ENCODE measurements around the gene TIMM23B. TPM values are rescaled to one million over a fixed set of nuclear protein-coding genes. Genes with fewer than 3 reads are reported as not detected.
"Not testable (repeated sequence)": the region's sequence is repeated elsewhere in the genome, so short reads cannot be mapped to it uniquely, and the experiment has no call there.

TIMM23B gene, protein sequence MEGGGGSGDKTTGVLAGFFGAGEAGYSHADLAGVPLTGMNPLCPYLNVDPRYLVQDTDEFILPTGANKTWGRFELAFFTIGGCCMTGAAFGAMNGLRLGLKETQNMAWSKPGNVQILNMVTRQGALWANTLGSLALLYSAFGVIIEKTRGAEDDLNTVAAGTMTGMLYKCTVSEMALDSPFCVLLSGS
- total RNA-seq: 16.2 TPM

DNA sequence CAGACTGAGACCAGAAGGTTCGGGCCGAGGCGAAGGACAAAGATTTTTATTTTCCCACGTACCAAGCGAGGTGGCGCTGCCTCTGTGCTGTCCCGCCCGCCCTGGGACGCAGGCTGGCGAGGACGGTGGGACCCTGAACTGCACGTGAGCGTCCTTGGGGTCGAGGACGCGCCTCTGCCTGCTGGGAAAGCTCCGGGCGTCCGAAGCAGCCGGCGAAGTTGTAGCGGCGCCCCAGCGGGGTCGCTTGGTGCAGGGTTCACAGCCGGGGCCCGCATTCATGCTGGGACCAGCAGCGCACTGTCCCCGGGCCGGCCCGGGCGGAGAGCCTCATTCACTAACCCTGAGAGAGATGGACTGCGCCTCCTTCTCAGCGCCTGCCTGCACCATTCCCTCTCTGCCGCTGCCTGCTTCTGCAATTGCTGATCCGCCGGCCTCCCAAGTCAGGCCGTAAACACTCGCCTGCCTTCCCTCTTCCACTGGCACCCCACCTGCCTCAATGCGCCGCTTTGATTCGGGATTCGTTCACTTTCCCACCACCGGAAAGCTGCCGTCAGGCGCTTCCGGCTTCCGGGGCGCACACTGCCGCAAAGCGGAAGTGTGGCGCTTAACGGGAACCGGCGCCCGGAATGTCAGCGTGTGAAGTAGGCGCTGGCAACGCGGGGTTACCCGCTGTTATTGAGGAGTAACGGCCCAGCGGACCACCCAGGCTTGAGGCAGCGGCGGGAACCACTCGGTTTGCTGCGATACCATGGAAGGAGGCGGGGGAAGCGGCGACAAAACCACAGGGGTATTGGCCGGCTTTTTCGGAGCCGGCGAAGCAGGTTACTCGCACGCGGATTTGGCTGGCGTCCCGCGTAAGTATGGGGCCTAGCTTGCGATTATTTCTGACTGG lies at the start of gene TIMM23B, which contains the start of gene PARG:
TSS of gene TIMM23B (plus strand) at position 607 of the 892 bp plus-strand sequence. CDS start at position 749, 142 bp downstream.
TSS of gene PARG (minus strand) at position 581 of the 892 bp plus-strand sequence. CDS start at position 279, 302 bp downstream.
- Histone ChIP-seq H3K4me1 (ENCODE audit: control insufficient read depth in 3 of 3, insufficient read depth in 3 of 3, low read length in 3 of 3) (peaks cover 8 to 19% (median 9%) of the 10 kb centered on the region in 3 donors), H3K9ac (ENCODE audit: low read depth in 1 of 3, low read length in 3 of 3) (peak within 1 kb of the TSS; percentile 81 to 89 (median 86)), H3K27ac (ENCODE audit: low read depth, low read length) (peak within 1 kb of the TSS; percentile 70), H3K4me3 (ENCODE audit: low read length in 3 of 3) (peak within 1 kb of the TSS; percentile 80 to 93 (median 85))
- not testable (repeated sequence) for H3K36me3 ChIP-seq (ENCODE audit: control insufficient read depth in 3 of 3, insufficient read depth in 3 of 3, low read length in 3 of 3); H3K9me3 ChIP-seq (ENCODE audit: control insufficient read depth in 3 of 3, low read length in 3 of 3); H3K27me3 ChIP-seq (ENCODE audit: control insufficient read depth in 3 of 3, insufficient read depth in 3 of 3, low read length in 3 of 3)

DNA sequence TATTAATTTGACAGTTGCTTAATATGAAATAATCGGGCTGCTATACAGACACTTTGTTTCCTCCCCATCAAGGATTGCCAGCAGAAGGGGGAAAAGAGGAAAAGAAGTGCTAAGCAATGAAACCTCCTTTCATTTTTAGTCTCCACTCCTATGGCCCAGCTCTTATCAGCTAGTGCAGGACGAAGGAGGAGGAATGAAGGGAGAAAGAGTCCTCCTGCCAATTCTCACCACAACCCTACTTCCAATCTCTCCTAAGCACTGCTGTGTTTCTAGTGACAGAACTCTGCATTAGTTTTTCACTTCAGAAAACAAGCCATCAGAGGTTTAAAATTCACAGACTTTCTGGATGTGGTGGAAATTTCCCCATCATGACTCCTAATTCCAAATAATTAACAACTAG lies 41.9 kb upstream of the TIMM23B start:
- H3K27ac ChIP-seq (ENCODE audit: low read depth, low read length); H3K36me3 ChIP-seq (ENCODE audit: control insufficient read depth in 3 of 3, insufficient read depth in 3 of 3, low read length in 3 of 3); H3K4me3 ChIP-seq (ENCODE audit: low read length in 3 of 3); H3K9me3 ChIP-seq (ENCODE audit: control insufficient read depth in 3 of 3, low read length in 3 of 3); H3K9ac ChIP-seq (ENCODE audit: low read depth in 1 of 3, low read length in 3 of 3); H3K4me1 ChIP-seq (ENCODE audit: control insufficient read depth in 3 of 3, insufficient read depth in 3 of 3, low read length in 3 of 3); H3K27me3 ChIP-seq (ENCODE audit: control insufficient read depth in 3 of 3, insufficient read depth in 3 of 3, low read length in 3 of 3): not testable (repeated sequence)

DNA sequence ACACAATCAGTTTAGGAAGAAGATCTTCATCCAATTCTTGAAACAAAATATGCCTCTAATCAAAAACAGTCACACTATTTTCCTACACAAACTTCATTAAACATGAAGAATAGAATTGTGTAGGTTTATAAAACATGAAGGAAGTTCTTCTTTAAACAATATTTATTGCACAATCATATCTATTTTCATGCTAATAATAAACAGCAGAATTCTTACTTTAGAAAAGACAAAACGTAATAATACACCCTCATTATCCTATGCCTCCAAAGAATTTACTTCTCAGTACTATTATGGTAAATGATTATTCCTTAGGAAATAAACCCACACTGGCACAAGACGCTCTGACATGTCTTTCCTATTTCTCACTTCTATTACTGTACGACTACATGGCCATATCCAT lies 41.4 kb upstream of the TIMM23B start:
- H3K27me3 ChIP-seq (ENCODE audit: control insufficient read depth in 3 of 3, insufficient read depth in 3 of 3, low read length in 3 of 3); H3K4me3 ChIP-seq (ENCODE audit: low read length in 3 of 3); H3K9me3 ChIP-seq (ENCODE audit: control insufficient read depth in 3 of 3, low read length in 3 of 3); H3K9ac ChIP-seq (ENCODE audit: low read depth in 1 of 3, low read length in 3 of 3); H3K4me1 ChIP-seq (ENCODE audit: control insufficient read depth in 3 of 3, insufficient read depth in 3 of 3, low read length in 3 of 3); H3K36me3 ChIP-seq (ENCODE audit: control insufficient read depth in 3 of 3, insufficient read depth in 3 of 3, low read length in 3 of 3); H3K27ac ChIP-seq (ENCODE audit: low read depth, low read length): not testable (repeated sequence)

DNA sequence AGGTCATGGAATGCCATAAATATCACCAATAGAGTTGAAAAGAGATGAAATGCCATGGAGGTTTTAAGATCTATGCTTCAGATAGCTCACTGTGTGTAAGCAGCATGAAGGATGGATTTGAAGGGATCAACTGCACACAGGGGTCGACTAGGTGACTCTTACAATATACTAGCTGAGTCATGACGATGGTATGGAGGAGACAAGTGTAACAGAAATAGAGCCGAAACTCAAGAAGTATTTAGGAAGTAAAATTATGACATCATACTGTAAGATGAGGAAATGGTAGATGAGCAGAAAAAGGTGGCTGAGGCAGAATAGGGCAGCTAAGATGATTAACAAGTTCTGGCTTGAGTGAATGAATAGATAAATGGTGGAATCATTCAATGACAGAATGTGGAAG lies 38.0 kb upstream of the TIMM23B start:
- H3K27me3 ChIP-seq (ENCODE audit: control insufficient read depth in 3 of 3, insufficient read depth in 3 of 3, low read length in 3 of 3); H3K4me1 ChIP-seq (ENCODE audit: control insufficient read depth in 3 of 3, insufficient read depth in 3 of 3, low read length in 3 of 3); H3K27ac ChIP-seq (ENCODE audit: low read depth, low read length); H3K36me3 ChIP-seq (ENCODE audit: control insufficient read depth in 3 of 3, insufficient read depth in 3 of 3, low read length in 3 of 3); H3K9ac ChIP-seq (ENCODE audit: low read depth in 1 of 3, low read length in 3 of 3); H3K9me3 ChIP-seq (ENCODE audit: control insufficient read depth in 3 of 3, low read length in 3 of 3); H3K4me3 ChIP-seq (ENCODE audit: low read length in 3 of 3): not testable (repeated sequence)

DNA sequence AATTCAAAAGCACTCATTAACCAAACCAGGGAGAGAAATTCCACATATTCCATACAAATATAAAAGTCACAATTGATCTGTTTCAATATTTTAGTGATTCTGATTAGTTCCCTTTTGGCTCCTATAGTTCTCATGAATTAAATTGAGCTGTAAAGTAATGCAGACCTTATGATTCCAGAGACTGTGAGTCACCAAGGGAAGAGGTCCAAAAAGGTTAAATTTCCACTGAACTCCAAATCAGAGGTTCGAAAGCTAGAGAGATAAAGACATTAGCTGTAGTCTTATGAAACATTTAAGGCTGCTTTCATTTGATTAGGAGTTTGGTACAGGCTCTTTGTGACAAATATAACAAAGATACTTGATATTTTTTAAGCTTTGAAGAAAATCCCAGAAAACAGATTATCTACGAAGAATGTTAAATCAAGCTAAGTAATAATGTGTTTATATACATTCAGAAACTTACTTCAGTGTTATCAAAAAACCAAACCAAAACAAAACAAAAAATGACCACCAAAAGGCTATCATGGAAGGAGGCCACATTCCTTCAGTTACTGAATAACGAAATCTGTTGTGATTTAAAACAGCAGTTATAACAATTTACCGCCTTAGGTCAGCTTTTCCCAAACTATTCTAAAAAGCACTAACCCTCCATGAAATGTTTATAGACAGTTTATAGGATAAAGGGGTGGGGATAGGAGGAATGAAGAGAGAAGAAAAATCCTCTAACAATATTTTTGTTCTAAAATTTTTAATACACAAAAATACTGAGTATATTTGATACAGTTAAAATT lies 33.4 kb upstream of the TIMM23B start:
- H3K36me3 ChIP-seq (ENCODE audit: control insufficient read depth in 3 of 3, insufficient read depth in 3 of 3, low read length in 3 of 3); H3K9me3 ChIP-seq (ENCODE audit: control insufficient read depth in 3 of 3, low read length in 3 of 3); H3K4me1 ChIP-seq (ENCODE audit: control insufficient read depth in 3 of 3, insufficient read depth in 3 of 3, low read length in 3 of 3); H3K27me3 ChIP-seq (ENCODE audit: control insufficient read depth in 3 of 3, insufficient read depth in 3 of 3, low read length in 3 of 3); H3K27ac ChIP-seq (ENCODE audit: low read depth, low read length); H3K4me3 ChIP-seq (ENCODE audit: low read length in 3 of 3); H3K9ac ChIP-seq (ENCODE audit: low read depth in 1 of 3, low read length in 3 of 3): not testable (repeated sequence)

DNA sequence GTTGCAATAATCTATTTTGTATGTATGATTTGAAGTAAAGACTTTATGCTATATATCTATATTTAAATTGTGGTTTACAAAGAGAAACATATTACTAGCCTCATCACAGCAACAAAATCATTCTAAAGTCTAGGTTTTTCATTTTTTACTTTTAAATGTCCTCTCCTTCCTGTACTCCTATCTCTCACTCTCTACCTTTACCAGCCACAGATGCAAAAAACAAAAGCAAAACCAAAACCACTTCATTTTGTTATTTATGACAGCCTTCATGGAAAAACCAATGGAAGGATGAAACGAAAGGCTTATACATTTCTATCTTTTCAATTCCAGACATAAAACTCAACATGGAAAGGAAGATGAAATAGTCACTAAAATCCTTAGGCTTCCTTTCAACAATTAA lies 31.6 kb upstream of the TIMM23B start:
- not testable (repeated sequence) for H3K4me3 ChIP-seq (ENCODE audit: low read length in 3 of 3)

DNA sequence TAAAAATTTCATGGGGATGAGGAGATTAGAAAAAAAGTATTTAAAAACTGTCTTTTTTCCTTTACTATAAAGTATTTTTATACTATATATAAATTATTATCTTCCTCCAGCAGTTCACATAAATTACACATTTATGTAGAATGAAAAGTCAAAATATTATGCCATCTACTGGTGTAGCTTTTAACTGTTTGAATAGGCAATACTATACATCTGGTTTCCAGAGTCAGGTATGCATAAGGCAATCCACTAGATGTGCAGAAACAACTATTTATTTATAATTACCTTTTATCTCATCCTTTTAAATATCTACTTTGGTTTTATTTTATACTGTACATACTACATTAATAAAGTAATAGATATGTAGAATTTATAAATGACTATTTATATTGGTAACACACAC lies 25.4 kb upstream of the TIMM23B start:
- H3K4me1 ChIP-seq (ENCODE audit: control insufficient read depth in 3 of 3, insufficient read depth in 3 of 3, low read length in 3 of 3); H3K9ac ChIP-seq (ENCODE audit: low read depth in 1 of 3, low read length in 3 of 3); H3K27me3 ChIP-seq (ENCODE audit: control insufficient read depth in 3 of 3, insufficient read depth in 3 of 3, low read length in 3 of 3); H3K27ac ChIP-seq (ENCODE audit: low read depth, low read length); H3K4me3 ChIP-seq (ENCODE audit: low read length in 3 of 3); H3K9me3 ChIP-seq (ENCODE audit: control insufficient read depth in 3 of 3, low read length in 3 of 3); H3K36me3 ChIP-seq (ENCODE audit: control insufficient read depth in 3 of 3, insufficient read depth in 3 of 3, low read length in 3 of 3): not testable (repeated sequence)

More for the DNA sequence above, 31.6 kb upstream of the TIMM23B start:
- H3K4me1 ChIP-seq (ENCODE audit: control insufficient read depth in 3 of 3, insufficient read depth in 3 of 3, low read length in 3 of 3); H3K9me3 ChIP-seq (ENCODE audit: control insufficient read depth in 3 of 3, low read length in 3 of 3); H3K36me3 ChIP-seq (ENCODE audit: control insufficient read depth in 3 of 3, insufficient read depth in 3 of 3, low read length in 3 of 3); H3K27me3 ChIP-seq (ENCODE audit: control insufficient read depth in 3 of 3, insufficient read depth in 3 of 3, low read length in 3 of 3); H3K27ac ChIP-seq (ENCODE audit: low read depth, low read length); H3K9ac ChIP-seq (ENCODE audit: low read depth in 1 of 3, low read length in 3 of 3): not testable (repeated sequence)

DNA sequence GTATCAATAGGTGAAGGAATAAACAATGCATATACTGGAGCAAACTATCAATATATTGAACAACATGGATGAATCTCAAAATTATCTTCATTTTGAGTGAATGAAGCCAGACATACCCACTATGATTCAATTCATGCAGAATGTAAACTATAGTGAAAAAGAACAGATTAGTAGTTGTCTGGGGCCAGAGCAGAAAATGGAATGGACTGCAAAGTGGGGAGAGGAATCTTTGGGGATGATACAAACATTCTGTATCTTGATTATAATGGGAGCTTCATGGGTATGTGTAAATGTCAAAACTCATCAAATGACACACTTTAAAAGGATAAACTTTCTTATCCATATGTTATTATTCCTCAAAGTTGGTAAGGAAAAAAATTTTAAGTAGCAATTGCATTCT lies 23.9 kb upstream of the TIMM23B start:
- H3K36me3 ChIP-seq (ENCODE audit: control insufficient read depth in 3 of 3, insufficient read depth in 3 of 3, low read length in 3 of 3); H3K4me3 ChIP-seq (ENCODE audit: low read length in 3 of 3); H3K4me1 ChIP-seq (ENCODE audit: control insufficient read depth in 3 of 3, insufficient read depth in 3 of 3, low read length in 3 of 3): not testable (repeated sequence)

DNA sequence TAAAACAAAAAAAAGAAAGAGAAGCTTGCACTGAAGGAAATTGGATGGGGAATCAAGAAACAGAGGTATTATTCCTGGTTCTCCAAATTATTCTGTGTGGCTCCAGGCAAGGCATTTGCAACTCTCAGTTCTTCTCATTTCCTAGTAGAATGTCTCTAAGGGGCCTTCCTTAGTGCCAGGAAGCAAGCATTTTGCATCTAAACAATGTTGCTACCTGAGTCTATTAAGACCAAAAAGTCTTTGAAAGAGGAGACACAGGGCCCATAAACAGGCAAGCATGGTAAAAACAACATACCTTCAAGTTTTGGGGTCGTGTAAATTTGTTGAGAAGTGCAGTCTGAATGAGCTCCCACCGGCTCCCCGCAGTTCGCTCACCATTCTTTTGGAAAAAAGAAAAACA lies 19.8 kb upstream of the TIMM23B start:
- not testable (repeated sequence) for H3K4me3 ChIP-seq (ENCODE audit: low read length in 3 of 3); H3K9ac ChIP-seq (ENCODE audit: low read depth in 1 of 3, low read length in 3 of 3); H3K27ac ChIP-seq (ENCODE audit: low read depth, low read length); H3K27me3 ChIP-seq (ENCODE audit: control insufficient read depth in 3 of 3, insufficient read depth in 3 of 3, low read length in 3 of 3); H3K36me3 ChIP-seq (ENCODE audit: control insufficient read depth in 3 of 3, insufficient read depth in 3 of 3, low read length in 3 of 3); H3K9me3 ChIP-seq (ENCODE audit: control insufficient read depth in 3 of 3, low read length in 3 of 3); H3K4me1 ChIP-seq (ENCODE audit: control insufficient read depth in 3 of 3, insufficient read depth in 3 of 3, low read length in 3 of 3)

More for the DNA sequence above, 23.9 kb upstream of the TIMM23B start:
- not testable (repeated sequence) for H3K9ac ChIP-seq (ENCODE audit: low read depth in 1 of 3, low read length in 3 of 3); H3K27me3 ChIP-seq (ENCODE audit: control insufficient read depth in 3 of 3, insufficient read depth in 3 of 3, low read length in 3 of 3); H3K9me3 ChIP-seq (ENCODE audit: control insufficient read depth in 3 of 3, low read length in 3 of 3); H3K27ac ChIP-seq (ENCODE audit: low read depth, low read length)

DNA sequence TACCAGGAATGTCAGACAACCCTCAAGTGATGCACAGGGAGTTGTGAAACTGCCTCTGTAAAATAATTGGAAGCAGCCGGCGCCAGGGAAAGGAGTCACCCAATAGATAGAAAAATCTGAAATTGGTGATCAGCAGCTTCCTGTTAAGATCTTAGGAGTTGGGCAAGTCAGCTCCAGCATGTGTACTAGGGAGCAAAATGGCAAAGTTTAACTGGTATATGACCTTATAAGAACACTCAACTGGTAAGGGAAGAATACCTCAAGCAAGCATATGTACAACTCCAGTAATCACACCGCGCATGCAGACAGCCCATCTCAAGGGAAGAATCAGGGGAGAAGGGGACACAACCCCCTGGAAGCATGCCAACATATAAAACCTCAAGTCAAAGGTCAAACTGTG lies 18.3 kb upstream of the TIMM23B start:
- H3K9ac ChIP-seq (ENCODE audit: low read depth in 1 of 3, low read length in 3 of 3); H3K36me3 ChIP-seq (ENCODE audit: control insufficient read depth in 3 of 3, insufficient read depth in 3 of 3, low read length in 3 of 3); H3K4me1 ChIP-seq (ENCODE audit: control insufficient read depth in 3 of 3, insufficient read depth in 3 of 3, low read length in 3 of 3); H3K27ac ChIP-seq (ENCODE audit: low read depth, low read length); H3K4me3 ChIP-seq (ENCODE audit: low read length in 3 of 3); H3K27me3 ChIP-seq (ENCODE audit: control insufficient read depth in 3 of 3, insufficient read depth in 3 of 3, low read length in 3 of 3); H3K9me3 ChIP-seq (ENCODE audit: control insufficient read depth in 3 of 3, low read length in 3 of 3): not testable (repeated sequence)

Measured in skeletal muscle tissue (tissue), 4 donors.